ENCODE data around the gene ZNF189.
"Not testable (repeated sequence)": the region's sequence is repeated elsewhere in the genome, so short reads cannot be mapped to it uniquely, and the experiment has no call there.

The ZNF189 gene

GRCh38 chr9:101380295-101380694 is 18.4 kb upstream of the ZNF189 start:
- H3K4me3 ChIP-seq (ENCODE audit: control insufficient read depth, low read depth, low read length) = no peak overlapping the region
- TF ChIP-seq CTCF (conservative IDR thresholded peaks at IDR 0.05; ENCODE audit: control insufficient read depth, insufficient read depth, low read depth, low read length) = no peak
- DNase-seq (ENCODE audit: low read depth) = no peak

GRCh38 chr9:101381118-101381517 is 17.5 kb upstream of the ZNF189 start:
- H3K4me3 ChIP-seq (ENCODE audit: control insufficient read depth, low read depth, low read length) = no peak overlapping the region
- no peak for DNase-seq (ENCODE audit: low read depth)
- TF ChIP-seq CTCF (conservative IDR thresholded peaks at IDR 0.05; ENCODE audit: control insufficient read depth, insufficient read depth, low read depth, low read length) = no peak

GRCh38 chr9:101381833-101382342 is 16.8 kb upstream of the ZNF189 start:
- DNase-seq (ENCODE audit: low read depth) = no peak
- H3K4me3 ChIP-seq (ENCODE audit: control insufficient read depth, low read depth, low read length) = no peak overlapping the region
- no peak for TF ChIP-seq CTCF (conservative IDR thresholded peaks at IDR 0.05; ENCODE audit: control insufficient read depth, insufficient read depth, low read depth, low read length)

- H3K4me3 ChIP-seq (ENCODE audit: control insufficient read depth, low read depth, low read length) = no peak overlapping the region
- TF ChIP-seq CTCF (conservative IDR thresholded peaks at IDR 0.05; ENCODE audit: control insufficient read depth, insufficient read depth, low read depth, low read length) = no peak
- no peak for DNase-seq (ENCODE audit: low read depth)
Measured at GRCh38 chr9:101383361-101383760, 15.3 kb upstream of the ZNF189 start.

- not testable (repeated sequence) for DNase-seq (ENCODE audit: low read depth)
Measured at GRCh38 chr9:101384873-101385536, 13.6 kb upstream of the ZNF189 start, which contains the start of gene BAAT. TSS of gene BAAT (minus strand) at chr9:101385006. CDS start at chr9:101371404, 13,602 bp downstream.

GRCh38 chr9:101387871-101388506 is 10.7 kb upstream of the ZNF189 start:
- TF ChIP-seq CTCF (conservative IDR thresholded peaks at IDR 0.05; ENCODE audit: control insufficient read depth, insufficient read depth, low read depth, low read length) = peak; percentile 79
- H3K4me3 ChIP-seq (ENCODE audit: control insufficient read depth, low read depth, low read length) = no peak overlapping the region
- peak; percentile 74 for DNase-seq (ENCODE audit: low read depth)

More at GRCh38 chr9:101384873-101385536, 13.6 kb upstream of the ZNF189 start, which contains the start of gene BAAT:
- H3K4me3 ChIP-seq (ENCODE audit: control insufficient read depth, low read depth, low read length) = not testable (repeated sequence)

GRCh38 chr9:101388507-101388993 is 10.1 kb upstream of the ZNF189 start:
- no peak overlapping the region for H3K4me3 ChIP-seq (ENCODE audit: control insufficient read depth, low read depth, low read length)
- TF ChIP-seq CTCF (conservative IDR thresholded peaks at IDR 0.05; ENCODE audit: control insufficient read depth, insufficient read depth, low read depth, low read length) = peak; percentile 51
- peak; percentile 27 for DNase-seq (ENCODE audit: low read depth)

Measured in fibroblast of mammary gland (primary cell).